ENCODE data around the gene HCN1.
"Not testable (repeated sequence)": the region's sequence is repeated elsewhere in the genome, so short reads cannot be mapped to it uniquely, and the experiment has no call there.

Gene HCN1

GRCh38 chr5:45601424-45601823 lies 94.8 kb downstream of the HCN1 start:
- no peak for TF ChIP-seq CTCF (IDR thresholded peaks at IDR 0.05; ENCODE audit: low read depth, low read length, missing control alignments)

GRCh38 chr5:45596320-45596719 lies 99.9 kb downstream of the HCN1 start:
- TF ChIP-seq CTCF (IDR thresholded peaks at IDR 0.05; ENCODE audit: low read depth, low read length, missing control alignments): no peak
- no peak overlapping the region for H3K4me3 ChIP-seq (replicated peaks; ENCODE audit: low read depth, low read length)
- no peak for DNase-seq (ENCODE audit: extremely low read depth, low read depth)

More at GRCh38 chr5:45601424-45601823, 94.8 kb downstream of the HCN1 start:
- H3K4me3 ChIP-seq (replicated peaks; ENCODE audit: low read depth, low read length): no peak overlapping the region
- no peak for DNase-seq (ENCODE audit: extremely low read depth, low read depth)

- DNase-seq (ENCODE audit: extremely low read depth, low read depth); H3K4me3 ChIP-seq (replicated peaks; ENCODE audit: low read depth, low read length): not testable (repeated sequence)
These were observed 110.2 kb downstream of the HCN1 start for GRCh38 chr5:45586001-45586400.

GRCh38 chr5:45578270-45578669 lies 117.9 kb downstream of the HCN1 start:
- no peak overlapping the region for H3K4me3 ChIP-seq (replicated peaks; ENCODE audit: low read depth, low read length)
- no peak for TF ChIP-seq CTCF (IDR thresholded peaks at IDR 0.05; ENCODE audit: low read depth, low read length, missing control alignments)
- no peak for DNase-seq (ENCODE audit: extremely low read depth, low read depth)

GRCh38 chr5:45568813-45569212 lies 127.4 kb downstream of the HCN1 start:
- no peak for DNase-seq (ENCODE audit: extremely low read depth, low read depth)
- no peak for TF ChIP-seq CTCF (IDR thresholded peaks at IDR 0.05; ENCODE audit: low read depth, low read length, missing control alignments)
- no peak overlapping the region for H3K4me3 ChIP-seq (replicated peaks; ENCODE audit: low read depth, low read length)

- DNase-seq (ENCODE audit: extremely low read depth, low read depth): no peak
- no peak for TF ChIP-seq CTCF (IDR thresholded peaks at IDR 0.05; ENCODE audit: low read depth, low read length, missing control alignments)
These were observed 153.8 kb downstream of the HCN1 start for GRCh38 chr5:45542421-45542820.

GRCh38 chr5:45533663-45534062 lies 162.5 kb downstream of the HCN1 start:
- TF ChIP-seq CTCF (IDR thresholded peaks at IDR 0.05; ENCODE audit: low read depth, low read length, missing control alignments): no peak
- H3K4me3 ChIP-seq (replicated peaks; ENCODE audit: low read depth, low read length): no peak overlapping the region
- no peak for DNase-seq (ENCODE audit: extremely low read depth, low read depth)

More at GRCh38 chr5:45542421-45542820, 153.8 kb downstream of the HCN1 start:
- H3K4me3 ChIP-seq (replicated peaks; ENCODE audit: low read depth, low read length): no peak overlapping the region
